HG03095 (cell line): Measurements from ENCODE around the gene INPP5E.

Experiments
- ATAC-seq: cut with Tn5 transposase; IDR thresholded peaks from one replicate; pipeline ENCODE4 v1.9.1; 2021; ENCODE audit warnings: moderate library complexity; ENCODE audit not compliant: unreplicated experiment

The INPP5E gene

GRCh38 chr9:136391737-136392537 is 47.7 kb downstream of the INPP5E start:
- ATAC-seq = no peak

DNA sequence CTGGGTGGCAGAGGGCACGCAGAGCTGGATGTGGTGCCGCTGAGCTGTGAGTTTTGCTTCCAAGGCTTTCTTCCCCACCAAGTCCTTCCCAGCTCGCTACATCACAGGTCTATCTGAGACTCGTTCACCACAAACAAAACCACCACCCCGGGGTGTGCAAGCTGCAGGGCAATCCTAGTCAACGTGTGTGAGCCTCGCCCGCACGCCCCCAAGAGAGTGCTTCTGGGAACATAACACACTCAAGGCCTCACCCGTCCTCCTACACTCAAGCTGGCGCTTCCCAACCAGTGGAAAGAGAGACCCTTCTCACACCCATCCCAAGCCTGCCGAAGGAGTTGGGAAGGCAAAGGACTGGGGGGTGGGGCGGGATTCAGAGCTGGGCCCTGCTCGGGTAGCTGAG is 50.2 kb downstream of the INPP5E start:
- no peak for ATAC-seq

DNA sequence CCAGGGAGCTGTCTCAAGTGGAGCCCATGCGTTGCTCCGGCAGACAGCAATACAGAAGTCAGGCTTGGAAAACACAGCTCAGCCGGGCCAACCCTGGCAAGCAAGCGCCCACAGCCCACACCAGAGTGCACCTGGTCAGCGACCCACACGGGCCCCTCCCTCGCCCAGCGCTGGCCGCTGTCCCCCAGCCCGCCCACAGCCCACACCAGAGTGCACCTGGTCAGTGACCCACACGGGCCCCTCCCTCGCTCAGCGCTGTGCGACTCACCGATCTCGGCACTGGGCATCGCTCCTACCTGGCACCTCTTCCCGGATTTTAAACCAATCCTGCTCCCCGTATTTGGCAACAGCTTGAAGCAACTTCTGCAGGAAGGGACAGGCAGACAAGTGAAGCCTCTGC is 52.4 kb downstream of the INPP5E start:
- no peak for ATAC-seq

DNA sequence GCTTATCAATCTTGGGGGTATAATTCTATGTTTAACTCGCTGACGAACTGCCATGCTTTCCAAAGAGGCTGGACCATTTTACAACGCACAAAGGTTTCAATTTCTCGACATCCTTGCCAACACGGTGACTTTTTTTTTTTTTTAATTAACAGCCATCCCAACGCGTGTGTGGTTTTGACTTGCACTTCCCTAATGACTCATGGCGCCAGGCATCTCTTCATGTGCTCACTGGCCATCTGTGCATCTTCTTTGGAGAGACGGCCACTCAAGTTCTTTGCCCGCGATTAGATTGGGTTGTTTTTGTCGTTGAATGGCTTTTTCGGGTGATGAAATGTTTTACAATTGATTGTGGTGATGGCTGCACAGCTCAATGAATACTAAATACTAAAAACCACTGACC is 53.6 kb downstream of the INPP5E start:
- ATAC-seq = no peak

DNA sequence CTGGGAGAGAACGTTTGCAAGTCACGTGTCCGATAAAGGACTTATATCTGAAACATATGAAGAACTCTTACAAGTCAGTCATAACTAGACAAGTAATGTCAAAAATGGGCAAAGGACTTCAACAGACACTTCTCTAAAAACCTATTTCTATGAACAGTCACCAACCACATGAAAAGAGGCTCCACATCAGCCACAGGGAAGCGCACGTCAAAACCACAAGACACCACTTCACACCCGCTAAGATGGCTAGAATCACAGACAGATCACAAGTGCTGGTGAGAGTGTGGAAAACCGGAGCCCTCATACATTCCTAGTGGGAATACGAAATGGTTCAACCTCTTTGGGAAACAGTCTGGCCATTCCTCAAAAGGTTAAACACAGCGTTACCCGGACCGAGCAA is 54.6 kb downstream of the INPP5E start:
- no peak for ATAC-seq

DNA sequence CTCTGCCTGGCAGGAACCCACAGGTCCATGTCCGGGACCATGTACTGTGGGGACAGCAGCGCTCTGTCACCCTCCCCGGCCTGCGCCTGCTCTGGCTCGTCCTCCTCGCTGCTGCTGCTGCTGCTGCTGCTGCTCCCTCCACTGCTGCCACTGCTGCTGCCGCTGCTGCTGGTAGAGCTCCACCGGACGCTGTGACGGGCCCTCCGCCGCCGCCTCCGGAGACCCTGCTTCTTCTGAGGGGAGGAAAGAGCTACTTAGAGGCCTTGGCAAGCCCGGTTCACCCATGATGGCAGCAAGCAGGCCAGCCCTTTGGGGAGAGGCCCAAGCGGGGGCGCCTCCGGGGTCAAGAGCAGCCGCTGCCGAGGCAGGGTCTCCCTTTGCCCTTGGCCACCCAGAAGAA is 56.2 kb downstream of the INPP5E start:
- no peak for ATAC-seq

GRCh38 chr9:136381966-136382513 is 57.6 kb downstream of the INPP5E start:
- ATAC-seq = no peak

DNA sequence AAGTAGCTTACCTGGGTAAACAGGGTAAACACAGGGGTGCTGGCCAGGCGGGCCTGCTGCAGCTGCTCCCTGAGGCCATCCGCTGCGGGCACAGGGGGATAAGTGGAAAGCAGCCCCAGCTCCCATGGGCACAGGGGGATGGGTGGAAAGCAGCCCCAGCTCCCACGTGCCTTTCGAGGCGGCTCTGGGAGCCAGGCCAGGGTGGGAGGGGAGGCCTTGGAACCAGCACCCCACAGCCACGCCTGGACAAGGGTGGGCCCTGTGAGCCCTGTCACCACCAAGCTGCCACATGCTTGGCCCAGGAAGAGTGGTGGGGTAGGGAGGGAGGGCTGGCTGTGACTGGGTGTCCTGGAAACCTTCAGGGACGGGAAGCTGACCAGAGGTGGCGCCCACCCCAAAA is 58.3 kb downstream of the INPP5E start:
- no peak for ATAC-seq

- ATAC-seq = no peak
Observed at GRCh38 chr9:136380381-136380780, 59.3 kb downstream of the INPP5E start.

- ATAC-seq = no peak
Observed at GRCh38 chr9:136379891-136380290, 59.8 kb downstream of the INPP5E start.

GRCh38 chr9:136379401-136379800 is 60.2 kb downstream of the INPP5E start:
- ATAC-seq = no peak

- no peak for ATAC-seq
Observed at GRCh38 chr9:136379003-136379287, 60.7 kb downstream of the INPP5E start.
